Measurements from ENCODE around the gene DGKE.

DGKE gene

DNA sequence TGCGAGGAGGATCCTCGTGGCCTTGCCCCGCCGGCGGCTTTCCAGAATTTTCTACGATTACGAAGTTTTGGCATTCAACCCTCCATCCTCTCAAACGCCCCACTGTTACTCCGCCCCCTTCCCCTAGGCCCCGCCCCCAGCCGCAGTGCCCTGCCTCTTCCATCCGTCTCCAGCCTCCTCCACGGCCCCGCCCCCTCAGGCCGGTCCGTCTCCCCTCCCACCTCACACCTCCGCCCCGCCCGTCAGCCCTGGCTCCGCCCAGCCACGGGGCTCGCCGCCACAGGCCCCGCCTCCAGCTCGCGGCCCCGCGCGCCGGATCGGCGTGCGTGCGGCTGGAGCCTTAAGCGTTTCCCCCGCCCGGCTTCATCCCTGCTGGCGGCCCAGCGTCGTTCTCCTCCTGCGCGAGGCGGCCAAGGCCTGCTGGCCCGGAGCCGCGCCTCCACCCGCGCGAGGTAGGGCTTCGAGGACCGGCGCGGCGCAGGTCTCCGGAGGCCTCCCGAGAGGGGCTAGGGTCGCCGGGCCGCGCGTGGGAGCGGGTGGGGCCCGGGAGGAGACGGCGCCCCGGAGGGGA, at the start of gene DGKE, which contains the start of gene C17orf67:
Gene DGKE, plus strand, starts transcription at position 343 of the 571 bp plus-strand sequence. CDS start 645 bp downstream, outside the sequence.
Gene C17orf67, minus strand, starts transcription at position 112 of the 571 bp plus-strand sequence. CDS start 18,110 bp downstream, outside the sequence.
- DNase-seq = peak; percentile 97

DNA sequence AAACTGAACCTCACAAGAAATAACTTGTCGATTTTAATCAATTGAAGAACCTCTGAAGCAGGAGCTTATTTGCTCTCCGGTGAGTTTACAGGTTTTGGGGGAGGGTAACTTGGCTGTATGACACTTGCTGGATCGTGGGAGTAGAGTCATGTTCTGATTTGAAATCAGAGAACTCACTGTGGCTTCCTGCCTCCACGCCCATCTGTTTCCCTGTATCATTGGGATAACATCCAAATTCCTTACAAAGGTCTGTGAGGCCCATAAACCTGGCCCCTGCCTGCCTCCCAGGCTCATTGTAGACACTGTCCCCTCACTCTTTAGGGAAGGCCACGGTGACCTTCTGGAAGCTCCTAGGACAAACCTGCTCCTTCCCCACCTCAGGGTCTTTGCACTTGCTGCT, 48.5 kb upstream of the DGKE start:
- DNase-seq = no peak

DNA sequence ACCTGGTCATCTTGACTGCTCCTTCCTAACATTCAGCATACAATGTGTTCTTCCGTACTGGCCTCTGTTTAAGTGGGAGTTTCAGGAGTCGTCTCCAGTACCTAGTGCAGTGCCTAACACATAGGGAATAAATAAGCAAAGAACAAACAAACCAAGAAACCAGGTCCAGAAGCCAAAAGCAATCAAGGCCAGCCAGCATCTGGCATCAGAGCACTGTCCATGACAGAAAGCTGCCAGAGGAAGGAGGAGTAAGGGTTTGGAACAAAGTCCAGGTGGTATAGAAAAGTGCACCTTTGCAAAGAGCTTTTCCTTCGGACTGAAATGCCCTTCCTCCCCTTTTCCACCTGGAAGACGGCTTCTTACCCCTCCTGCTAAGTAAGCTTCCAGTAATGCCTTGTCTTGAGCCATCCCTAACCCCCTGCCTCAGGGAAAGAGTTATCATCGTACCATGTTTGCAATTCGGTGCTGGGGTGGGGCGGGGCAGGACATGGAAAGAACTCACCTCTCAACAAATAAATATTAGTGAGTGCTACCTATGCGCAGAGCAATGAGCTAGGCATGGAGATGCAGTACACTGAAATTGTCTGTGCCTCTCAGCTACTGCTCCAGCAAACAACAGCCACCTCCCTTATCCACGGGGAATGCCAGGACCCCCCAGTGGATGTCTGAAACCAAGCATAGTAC, 47.8 kb upstream of the DGKE start:
- no peak for DNase-seq

DNA sequence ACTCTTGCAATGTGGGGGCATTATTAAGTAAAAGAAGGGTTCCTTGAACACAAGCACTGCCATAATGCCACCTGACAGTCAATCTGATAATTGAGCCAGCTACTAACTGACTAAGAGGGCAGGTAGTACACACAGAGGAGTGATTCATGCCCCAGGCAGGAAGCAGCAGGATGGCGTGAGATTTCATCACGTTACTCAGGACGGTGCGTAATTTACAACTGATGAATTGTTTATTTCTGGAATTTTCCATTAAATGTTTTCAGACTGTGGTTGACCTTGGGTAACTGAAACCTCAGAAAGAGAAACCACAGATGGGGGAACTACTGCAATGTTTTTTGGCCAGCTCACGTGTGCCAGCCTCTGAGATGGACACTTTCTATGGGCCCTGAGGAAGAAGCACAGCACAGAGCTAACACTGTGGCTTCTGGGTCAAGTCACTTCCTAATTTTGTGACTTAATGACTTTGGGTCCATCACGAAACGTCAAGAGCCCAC, 46.9 kb upstream of the DGKE start:
- DNase-seq = peak; percentile 84

DNA sequence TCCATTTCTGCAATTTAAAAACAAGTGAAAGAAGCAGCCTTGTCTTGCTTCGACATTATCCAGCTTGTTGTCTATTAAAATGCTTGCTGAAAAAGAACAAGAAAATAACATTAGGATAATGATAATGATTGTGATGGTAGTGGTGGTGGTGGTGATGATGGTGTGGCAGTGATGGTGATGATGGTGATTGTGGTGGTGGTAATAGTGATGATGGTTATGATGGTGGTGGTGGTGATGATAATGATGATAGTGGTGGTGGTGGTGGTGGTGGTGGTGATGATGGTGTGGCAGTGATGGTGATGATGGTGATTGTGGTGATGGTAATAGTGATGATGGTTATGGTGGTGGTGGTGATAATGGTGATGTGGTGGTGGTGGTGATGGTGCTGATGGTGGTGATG, 41.7 kb upstream of the DGKE start:
- DNase-seq = no peak

DNA sequence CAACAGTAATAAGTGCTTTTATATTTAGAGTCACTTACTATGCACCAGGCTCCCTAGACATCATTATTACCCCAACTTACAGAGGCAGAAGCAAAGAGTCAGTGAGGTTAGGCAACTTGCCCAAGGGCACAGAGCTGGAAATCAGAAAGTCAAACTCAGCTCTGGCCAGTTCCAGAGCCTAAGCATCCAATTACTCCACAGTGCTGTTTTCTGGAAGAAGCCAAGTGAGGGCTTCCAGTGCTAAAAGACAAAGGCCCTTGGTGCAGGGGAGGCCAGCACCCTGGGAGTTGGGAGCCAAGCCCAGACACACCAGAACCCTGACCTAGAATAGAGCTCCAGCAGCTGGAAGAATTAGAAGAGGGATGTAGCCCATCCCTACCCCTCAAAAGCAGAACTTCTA, 40.4 kb upstream of the DGKE start:
- DNase-seq = no peak

DNA sequence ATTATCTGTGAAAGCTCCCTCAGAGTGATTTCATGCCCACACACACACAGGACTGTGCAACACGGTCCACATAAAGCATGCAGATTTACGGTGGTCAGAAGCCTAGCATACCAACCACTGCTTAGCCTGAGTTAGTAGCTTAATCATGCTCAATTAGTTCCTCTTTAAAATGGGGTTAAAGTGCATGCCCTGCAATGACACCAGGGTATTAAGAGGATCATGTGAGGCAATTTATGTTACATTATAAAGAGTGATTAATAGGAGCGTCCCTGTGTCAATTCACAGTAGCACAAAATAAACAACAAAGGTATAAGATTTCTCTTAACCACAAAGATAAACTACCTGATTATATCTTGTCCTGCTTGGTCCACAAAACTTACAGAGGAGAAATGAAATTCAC, 40.0 kb upstream of the DGKE start:
- no peak for DNase-seq

DNA sequence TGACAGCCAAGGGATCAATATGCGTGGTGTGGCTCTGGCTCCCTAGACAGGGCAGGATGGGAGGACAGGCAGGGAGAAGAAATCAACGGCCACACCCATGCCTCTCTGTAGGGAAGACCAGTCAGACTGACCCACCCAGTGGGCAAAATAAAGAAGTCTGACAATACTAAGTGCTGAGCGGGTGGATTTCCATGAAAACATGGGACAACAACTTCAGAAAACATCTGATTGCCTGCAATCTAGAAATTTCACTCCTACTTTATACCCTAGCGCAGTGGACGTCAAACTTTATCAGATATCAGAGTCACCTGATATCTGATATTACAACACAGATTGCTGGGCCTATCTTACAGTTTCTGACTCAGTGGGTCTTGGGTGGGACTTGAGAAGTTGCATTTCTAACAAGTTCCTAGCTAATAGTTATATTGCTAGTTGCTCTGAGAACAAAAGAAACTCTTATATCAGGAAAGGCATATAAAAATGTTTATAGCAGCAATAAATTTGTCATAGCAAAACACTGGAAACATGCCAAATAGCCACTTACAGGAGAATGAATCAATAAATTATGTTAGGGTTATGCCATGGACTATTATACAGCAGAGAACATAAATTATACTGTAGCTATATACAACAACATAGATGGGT, 38.6 kb upstream of the DGKE start:
- no peak for DNase-seq

DNA sequence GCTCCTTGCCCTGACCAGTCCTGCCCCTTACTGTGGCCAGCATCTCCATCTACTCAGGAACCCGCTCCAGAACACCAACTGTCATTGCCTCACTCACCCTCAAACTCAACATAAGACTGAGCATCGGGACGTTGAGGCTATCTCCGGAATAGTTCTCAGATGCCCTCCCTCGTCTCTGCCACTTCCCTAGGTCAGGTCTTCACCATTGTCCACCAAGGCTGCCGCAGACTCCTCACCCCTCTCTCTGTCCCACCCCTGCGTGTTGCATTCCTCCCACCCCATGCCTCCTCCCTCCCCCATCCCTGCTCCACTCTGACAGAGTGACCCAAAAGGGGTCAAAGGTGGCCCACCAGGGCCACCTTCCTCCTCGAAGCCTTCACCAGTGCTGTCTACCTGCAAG, 37.4 kb upstream of the DGKE start:
- no peak for DNase-seq

DNA sequence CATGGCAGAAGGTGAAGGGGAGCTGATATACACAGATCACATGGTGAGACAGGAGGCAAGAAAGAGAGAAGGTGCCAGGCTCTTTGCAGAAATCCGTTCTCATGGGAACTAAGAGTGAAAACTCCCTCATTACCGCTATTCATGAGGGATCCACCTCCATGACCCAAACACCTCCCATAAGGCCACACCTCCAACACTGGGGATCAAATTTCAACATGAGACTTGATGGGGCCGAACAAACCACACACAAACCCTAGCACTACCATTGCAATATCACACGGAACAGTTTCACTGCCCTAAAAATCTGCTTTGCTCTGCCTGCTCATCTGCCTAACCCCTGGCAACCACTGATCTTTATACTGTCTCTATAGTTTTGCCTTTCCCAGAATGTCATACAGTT, 35.0 kb upstream of the DGKE start:
- no peak for DNase-seq

DNA sequence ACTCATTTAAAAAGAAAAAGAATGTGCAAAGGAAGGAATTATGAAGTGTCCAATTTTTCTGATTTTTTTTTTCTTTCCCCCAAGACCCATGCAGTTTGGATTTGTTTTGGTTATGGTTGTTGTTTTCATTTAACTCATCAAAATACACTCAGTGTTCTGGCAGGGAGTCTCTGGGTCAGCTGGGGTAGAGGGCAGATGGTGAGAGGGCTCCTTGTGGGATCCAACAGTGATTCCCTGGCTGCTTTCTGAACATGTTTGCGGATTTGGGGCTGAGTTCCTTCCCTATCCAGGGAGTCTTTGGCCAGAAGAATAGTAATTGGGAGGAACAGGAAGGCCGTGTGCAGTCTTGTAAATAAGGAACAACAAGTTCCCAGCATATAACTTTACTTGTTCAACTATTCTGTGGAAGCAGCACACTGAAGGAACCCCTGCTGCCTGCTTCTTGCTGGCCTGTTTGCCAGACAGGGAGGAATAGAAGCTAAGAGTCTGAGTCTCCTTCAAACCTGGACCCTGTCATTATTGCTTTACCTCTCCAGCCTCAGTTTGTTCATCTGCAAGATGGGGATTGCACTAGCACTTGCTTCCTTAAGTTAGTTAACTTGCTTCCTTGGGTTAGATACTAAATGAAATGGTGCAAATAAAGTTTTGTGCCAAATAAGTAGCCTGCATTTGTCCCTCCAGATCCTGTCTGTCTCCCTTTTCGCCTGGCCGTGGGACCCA, 32.3 kb upstream of the DGKE start:
- no peak for DNase-seq

DNA sequence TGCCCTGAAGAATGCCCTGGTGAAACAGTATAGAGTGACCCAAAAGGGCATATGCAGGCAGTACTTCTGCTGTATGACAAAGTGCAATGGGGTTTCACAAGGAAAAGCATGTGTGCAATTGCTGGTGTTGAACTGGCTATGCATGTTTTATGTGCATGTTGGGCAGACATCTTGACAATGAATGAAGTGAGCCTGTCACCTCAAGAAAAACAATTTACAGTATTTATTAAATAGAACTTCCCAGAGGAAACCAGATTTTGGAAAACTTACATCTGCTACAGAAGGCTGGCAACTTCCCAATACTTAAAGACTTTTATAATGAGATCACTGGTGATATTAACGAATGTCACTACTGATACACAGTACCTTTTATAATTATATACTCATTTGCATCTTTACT, 30.9 kb upstream of the DGKE start:
- no peak for DNase-seq

DNA sequence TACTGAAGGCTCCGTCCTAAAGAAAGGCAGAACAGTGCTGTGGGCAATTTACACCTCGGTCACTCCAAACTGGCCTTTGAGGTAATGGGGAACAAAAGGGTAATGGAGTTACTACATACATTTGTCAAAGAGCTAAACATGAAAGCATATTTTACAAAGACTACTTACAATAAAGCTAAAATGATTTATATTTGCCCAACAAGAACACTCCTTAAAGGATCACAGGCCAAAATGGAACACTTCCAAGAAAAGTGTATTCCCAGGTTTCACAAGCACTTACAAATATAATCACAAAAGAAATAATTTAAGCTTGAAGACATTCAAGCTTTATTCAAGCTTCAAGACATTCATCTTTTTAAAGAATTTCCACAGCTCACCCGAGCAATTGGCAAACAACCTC, 29.5 kb upstream of the DGKE start:
- DNase-seq = no peak

DNA sequence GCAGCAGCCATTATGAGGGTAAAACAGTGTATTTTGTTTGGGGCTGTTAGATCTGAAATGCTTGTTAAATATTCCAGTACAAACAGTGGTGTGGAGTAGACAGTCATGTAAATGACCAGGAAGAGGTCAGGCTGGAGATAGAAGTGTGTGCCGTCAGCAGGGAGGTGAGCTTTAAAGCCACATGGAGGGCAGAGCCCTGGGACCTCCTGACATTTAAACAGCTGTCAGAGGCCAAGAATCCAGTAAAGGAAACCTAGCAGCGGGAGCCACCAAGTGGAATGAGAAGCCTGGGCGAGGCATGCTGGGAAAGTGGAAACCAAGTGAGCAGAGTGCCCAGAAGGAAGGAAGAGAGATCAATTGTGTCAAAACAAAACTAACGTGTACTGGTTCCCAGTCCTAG, 27.0 kb upstream of the DGKE start:
- no peak for DNase-seq

DNA sequence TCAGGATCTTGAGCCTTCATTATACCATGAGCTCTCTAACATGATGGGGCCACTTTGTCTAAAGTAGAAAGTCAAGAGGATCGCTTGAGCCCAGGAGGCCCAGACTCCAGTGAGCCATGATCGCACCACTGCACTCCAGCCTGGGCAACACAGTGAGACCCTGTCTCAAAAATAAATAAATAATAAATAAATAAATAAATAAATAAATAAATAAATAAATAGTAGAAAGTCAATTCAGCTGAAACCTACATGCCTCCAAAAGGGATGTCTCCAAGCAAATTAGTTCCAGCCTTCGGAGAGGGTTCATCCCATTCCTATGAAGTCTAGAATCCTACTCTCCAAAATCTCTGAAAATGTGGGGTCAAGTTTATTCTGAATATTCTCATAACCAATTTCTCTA, 26.2 kb upstream of the DGKE start:
- no peak for DNase-seq

DNA sequence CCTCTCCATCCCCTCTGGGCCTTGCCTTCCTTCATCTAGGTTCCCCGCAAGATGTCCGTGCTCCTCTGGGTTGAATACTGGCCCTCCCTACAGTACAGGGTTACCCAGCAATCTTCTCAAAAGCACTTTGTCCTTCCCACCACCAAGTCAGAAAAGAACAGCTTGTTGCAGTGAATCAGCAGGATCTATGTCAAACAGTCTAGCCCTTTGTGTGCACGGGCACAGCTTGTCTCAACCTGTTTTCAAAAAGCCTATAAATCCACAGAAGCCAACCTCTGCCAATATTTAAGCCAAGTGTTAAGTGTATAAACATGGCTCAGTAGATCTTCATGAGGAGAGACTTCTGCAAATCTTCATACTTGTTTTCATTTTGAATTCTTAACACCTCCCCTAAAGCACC, 25.4 kb upstream of the DGKE start:
- DNase-seq = no peak

DNA sequence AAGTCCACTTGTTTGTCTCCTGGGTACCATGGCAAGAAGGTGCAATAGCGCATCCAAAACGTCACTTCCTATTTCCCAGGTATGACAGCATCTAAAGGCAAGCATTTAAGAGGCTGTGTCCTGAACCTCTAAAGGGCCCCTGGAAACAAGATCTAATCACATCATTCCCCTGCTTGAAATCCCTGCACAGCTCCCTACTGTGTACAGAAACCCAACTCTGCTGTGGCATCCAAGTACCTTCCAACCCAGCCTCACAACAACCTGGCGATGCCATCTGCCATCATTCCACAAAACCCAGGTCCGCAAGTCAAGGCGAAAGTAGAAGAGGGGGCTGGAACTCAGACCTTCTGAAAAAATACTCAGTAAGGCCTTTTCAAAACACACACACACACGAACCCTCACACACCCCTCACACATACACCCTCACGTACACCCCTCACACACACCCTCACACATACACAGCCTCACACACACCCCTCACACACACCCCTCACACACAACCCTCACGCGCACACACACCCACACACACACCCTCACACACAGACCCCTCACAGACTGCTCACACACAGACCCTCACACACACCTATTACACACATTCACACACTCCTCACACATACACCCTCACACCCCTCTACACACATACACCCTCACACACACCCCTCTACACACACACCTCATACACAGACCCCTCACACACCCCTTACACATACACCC, 24.7 kb upstream of the DGKE start:
- no peak for DNase-seq

DNA sequence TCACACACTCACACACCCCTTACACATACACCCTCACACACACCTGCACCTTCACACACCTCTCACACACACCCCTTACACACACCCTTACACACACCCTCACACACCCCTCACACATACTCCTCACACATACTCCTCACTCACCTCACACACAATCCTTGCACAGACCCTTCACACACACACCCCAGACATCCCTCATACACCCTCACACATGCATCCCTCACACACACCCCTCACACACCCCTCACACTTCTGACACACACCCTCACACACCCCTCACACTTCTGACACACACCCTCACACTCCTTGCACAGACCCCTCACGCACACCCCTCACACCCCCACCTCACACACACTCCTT, 24.2 kb upstream of the DGKE start:
- DNase-seq = no peak

DNA sequence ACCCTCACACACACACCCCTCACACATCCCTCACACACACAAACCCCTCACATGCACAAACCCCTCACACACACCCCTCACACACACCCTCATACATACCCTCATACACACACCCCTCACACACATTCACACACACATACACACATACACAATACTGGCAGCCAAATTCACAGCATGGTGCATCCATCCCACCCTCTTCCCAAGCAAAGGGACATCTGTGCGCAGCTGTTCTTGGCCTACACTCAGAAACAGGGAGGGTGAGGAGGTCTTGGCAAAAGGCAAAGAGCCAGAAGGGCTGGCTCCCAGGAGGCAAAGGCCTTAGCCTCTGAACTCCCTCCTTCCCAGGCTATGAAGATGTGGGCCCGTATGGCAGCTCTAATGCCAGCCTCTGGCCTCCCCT, 23.6 kb upstream of the DGKE start:
- no peak for DNase-seq

DNA sequence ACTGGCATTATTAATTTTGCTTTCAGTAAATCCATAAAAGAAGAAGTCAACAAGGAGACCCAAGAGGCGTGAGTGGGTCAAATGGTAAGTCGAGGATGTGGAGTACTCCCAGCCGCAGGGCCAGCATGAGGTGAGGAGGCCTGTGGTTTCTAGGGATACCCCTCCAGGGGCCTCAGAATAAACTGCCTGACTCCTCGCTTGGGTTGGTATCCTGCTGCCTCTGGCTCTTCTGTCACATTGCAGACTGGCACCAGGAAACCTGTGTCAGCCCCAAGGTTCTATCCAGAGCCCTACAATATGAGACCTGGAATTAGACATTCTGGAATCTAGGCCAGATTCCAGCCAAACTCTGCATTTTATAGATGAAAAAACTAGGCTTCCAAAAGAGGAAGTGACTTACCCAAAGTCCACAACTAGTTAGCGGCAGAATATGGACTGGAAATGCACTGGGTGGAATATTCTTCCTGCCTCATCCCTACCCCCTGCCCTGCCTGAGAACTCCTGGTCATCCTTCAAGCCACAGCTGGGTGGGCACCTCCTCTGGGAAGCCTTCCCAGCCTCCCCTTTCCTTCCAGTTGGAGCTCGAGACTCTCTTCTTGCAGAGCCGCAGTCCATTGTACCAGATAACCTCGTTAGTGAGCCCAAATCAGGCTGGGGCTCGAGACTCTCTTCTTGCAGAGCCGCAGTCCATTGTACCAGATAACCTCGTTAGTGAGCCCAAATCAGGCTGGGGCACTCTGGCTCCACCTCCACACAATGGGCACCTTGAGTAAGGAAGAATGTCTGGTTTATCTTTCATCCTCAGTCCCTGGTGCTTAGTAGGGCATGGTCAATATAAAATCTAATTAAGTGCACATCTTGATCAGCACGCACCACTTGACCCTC, 22.8 kb upstream of the DGKE start:
- no peak for DNase-seq

DNA sequence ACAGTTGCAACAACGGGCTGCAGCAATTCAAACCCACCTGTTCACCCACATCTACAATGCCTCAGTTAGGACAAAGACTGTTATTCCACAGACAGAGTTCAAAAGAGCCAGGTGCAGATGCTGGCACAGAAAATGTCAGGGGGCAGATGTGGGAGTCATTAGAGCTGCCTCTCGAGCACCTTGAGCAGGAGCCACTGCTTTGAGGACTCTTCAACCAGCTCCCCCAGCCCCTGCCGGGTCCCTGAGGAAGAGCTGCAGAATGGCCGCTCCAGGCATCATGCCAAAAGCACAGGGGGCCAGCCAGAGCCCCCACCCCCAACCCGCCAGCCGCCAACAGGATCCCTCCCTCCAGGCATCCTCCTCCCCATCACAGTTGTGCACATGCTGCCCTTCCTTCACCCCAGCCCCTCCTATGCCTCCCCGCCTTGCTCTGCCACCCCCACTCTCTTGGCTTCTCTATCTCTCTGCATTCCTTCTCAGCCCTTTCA, 21.0 kb upstream of the DGKE start:
- no peak for DNase-seq

DNA sequence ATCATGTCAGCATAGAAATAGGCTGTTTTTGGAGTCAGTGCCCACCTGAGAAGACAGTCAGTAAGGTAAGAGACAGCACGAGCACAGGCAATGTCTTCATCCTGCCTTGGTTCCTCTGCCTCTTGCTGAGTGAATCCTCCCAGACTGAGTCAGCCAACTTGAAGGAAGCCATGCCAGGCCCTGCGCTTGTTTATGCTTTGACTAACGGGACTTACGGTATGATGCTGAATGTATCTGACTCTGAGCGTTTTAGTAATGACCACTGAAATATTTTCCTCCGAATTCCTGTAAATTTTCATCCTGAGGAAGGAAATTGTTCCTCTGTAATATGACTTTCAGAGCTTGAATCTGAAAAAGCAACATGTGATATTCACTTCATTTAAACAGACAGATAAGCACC, 18.2 kb upstream of the DGKE start:
- no peak for DNase-seq

Data from GDM1 (cell line).